Vagina (tissue), 2 donors: ENCODE data around the gene SRL. TPM values are rescaled to one million over a fixed set of nuclear protein-coding genes. Genes with fewer than 3 reads are reported as not detected.

Experiments used
- DNase-seq, 2 donors: peaks; one replicate each; pipeline ENCODE4 v3.0.0-alpha.2; 2017; ENCODE audit errors: extremely low spot score in 2 of 2
- H3K27ac ChIP-seq: fragments of 200-600 bp; sonication (generic); one replicate; pipeline ENCODE4 v1.5.1; 2019
- H3K27me3 ChIP-seq: fragments of 200-600 bp; sonication (generic); one replicate; pipeline ENCODE4 v1.5.1; 2019
- H3K36me3 ChIP-seq, 2 donors: fragments of 200-600 bp; sonication (generic); one replicate each; pipeline ENCODE4 v1.5.1; 2017 to 2019
- H3K4me1 ChIP-seq: fragments of 200-600 bp; sonication (generic); one replicate; pipeline ENCODE4 v1.5.1; 2019
- H3K4me3 ChIP-seq, 2 donors: fragments of 200-600 bp; sonication (generic); 1 replicate in 1 of 2; 2 replicates in 1 of 2; pipeline ENCODE4 v1.5.1; 2016 to 2019
- H3K9me3 ChIP-seq: fragments of 200-600 bp; sonication (generic); one replicate; pipeline ENCODE4 v1.5.1; 2019
- POLR2A ChIP-seq, 2 donors: fragments of 450-650 bp; IDR thresholded peaks; one replicate each; pipeline ENCODE4 v1.6.1; 2017; ENCODE audit warnings: antibody characterized with exemption in 2 of 2, mild to moderate bottlenecking in 2 of 2, moderate library complexity in 2 of 2
- POLR2AphosphoS5 ChIP-seq, 2 donors: sonication (generic); formaldehyde crosslinking; IDR thresholded peaks; one replicate each; pipeline ENCODE4 v1.9.0; 2017; ENCODE audit warnings: antibody characterized with exemption in 2 of 2, mild to moderate bottlenecking in 2 of 2, low read depth in 1 of 2; ENCODE audit not compliant: insufficient read depth in 1 of 2
- intact Hi-C: fragments of 100-400 bp; cut with DNase I; formaldehyde crosslinking; loops from one replicate; pipeline ENCODE4 v1.15.1; 2023
- total RNA-seq: library from RNA; depleted of rRNA; stranded (reverse); fragments of >200 nt; gene quantifications from one replicate; pipeline ENCODE4 v1.2.3, GENCODE V29; 2016
- TF ChIP-seq, protein P1 (sequence below), 3 experiments: fragments of 450-650 bp in 2 of 3; fragments of 200-600 bp in 1 of 3; sonication (generic) in 1 of 3; IDR thresholded peaks; one replicate each; pipeline ENCODE4 v1.5.1; 2017 to 2019; ENCODE audit warnings: antibody characterized with exemption in 3 of 3, mild to moderate bottlenecking in 2 of 3, moderate library complexity in 2 of 3

SRL gene
- total RNA-seq, 1 donor from 2014 or later: 1.5 TPM

- intact Hi-C loops: no loop called here
- DNase-seq: no peak
- Histone ChIP-seq H3K9me3 (no peaks in the 10 kb centered on the region), H3K27me3 (no peaks in the 10 kb centered on the region), H3K36me3 (no peaks in the 10 kb centered on the region), H3K4me3 (no peak overlapping the region), H3K4me1 (peaks cover 9% of the 10 kb centered on the region), H3K27ac (no peak overlapping the region)
- TF ChIP-seq POLR2A (IDR thresholded peaks at IDR 0.05): no peak
- no peak for TF ChIP-seq POLR2AphosphoS5 (IDR thresholded peaks at IDR 0.05; ENCODE audit: insufficient read depth in 1 of 2, low read depth in 1 of 2)
- TF ChIP-seq, protein P1, sequence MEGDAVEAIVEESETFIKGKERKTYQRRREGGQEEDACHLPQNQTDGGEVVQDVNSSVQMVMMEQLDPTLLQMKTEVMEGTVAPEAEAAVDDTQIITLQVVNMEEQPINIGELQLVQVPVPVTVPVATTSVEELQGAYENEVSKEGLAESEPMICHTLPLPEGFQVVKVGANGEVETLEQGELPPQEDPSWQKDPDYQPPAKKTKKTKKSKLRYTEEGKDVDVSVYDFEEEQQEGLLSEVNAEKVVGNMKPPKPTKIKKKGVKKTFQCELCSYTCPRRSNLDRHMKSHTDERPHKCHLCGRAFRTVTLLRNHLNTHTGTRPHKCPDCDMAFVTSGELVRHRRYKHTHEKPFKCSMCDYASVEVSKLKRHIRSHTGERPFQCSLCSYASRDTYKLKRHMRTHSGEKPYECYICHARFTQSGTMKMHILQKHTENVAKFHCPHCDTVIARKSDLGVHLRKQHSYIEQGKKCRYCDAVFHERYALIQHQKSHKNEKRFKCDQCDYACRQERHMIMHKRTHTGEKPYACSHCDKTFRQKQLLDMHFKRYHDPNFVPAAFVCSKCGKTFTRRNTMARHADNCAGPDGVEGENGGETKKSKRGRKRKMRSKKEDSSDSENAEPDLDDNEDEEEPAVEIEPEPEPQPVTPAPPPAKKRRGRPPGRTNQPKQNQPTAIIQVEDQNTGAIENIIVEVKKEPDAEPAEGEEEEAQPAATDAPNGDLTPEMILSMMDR (IDR thresholded peaks at IDR 0.05): no peak
These were observed 42.1 kb upstream of the SRL start for GRCh38 chr16:4283939-4284338.

DNA sequence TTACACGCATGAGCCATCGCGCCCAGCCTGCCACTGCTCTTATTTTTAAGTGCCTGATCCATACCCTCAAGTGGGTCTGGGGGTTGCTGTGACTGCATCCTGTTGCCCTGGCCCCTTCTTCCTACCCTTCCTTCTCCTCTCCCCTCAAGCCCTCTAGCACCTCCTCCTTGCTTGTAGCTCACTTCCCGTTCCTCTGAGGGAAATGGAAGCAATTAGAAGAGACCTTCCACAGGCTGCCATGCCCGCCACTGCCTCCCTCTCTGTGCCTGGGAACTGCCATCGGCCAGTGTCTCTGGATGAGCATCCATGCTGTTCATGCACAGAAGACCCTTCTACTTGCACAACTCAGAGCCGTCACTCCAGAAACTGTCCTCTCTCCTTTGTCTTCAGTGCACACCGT is 41.6 kb upstream of the SRL start:
- intact Hi-C loops: no loop called here
- H3K27me3 ChIP-seq: no peaks in the 10 kb centered on the region
- no peak overlapping the region for H3K27ac ChIP-seq
- H3K4me3 ChIP-seq: no peak overlapping the region
- TF ChIP-seq, protein P1 (IDR thresholded peaks at IDR 0.05): no peak
- TF ChIP-seq POLR2AphosphoS5 (IDR thresholded peaks at IDR 0.05; ENCODE audit: insufficient read depth in 1 of 2, low read depth in 1 of 2) (no peak), POLR2A (IDR thresholded peaks at IDR 0.05) (no peak)
- H3K36me3 ChIP-seq: no peaks in the 10 kb centered on the region
- no peak for DNase-seq
- H3K9me3 ChIP-seq: no peaks in the 10 kb centered on the region
- H3K4me1 ChIP-seq: peaks cover 4% of the 10 kb centered on the region

DNA sequence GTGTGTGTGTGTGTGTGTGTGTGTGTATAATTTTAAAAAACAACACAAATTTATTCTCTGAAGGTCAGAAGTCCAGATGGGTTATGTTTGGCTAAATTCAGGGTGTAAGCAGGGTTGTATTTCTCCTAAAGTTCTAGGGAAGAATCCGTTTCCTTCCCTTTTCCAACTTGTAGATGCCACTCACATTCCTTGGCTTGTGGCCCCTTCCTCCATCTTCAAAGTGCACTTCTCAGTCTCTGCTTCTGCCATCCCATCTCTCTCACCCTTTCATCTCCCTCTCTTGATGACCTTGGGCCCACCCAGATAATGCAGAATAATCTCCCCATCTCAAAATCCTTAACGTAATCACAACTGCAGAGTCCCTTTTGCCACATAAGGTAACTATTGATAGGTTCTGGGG is 38.7 kb upstream of the SRL start:
- no peaks in the 10 kb centered on the region for H3K4me1 ChIP-seq
- no peaks in the 10 kb centered on the region for H3K36me3 ChIP-seq
- no peak overlapping the region for H3K27ac ChIP-seq
- H3K27me3 ChIP-seq: no peaks in the 10 kb centered on the region
- no peaks in the 10 kb centered on the region for H3K9me3 ChIP-seq
- intact Hi-C loops: no loop called here
- DNase-seq: no peak
- TF ChIP-seq, protein P1 (IDR thresholded peaks at IDR 0.05): no peak
- no peak for TF ChIP-seq POLR2A (IDR thresholded peaks at IDR 0.05)
- TF ChIP-seq POLR2AphosphoS5 (IDR thresholded peaks at IDR 0.05; ENCODE audit: insufficient read depth in 1 of 2, low read depth in 1 of 2): no peak
- no peak overlapping the region for H3K4me3 ChIP-seq

GRCh38 chr16:4277987-4278513 is 36.2 kb upstream of the SRL start:
- DNase-seq: no peak
- Histone ChIP-seq H3K4me3 (no peak overlapping the region), H3K9me3 (no peaks in the 10 kb centered on the region), H3K27ac (no peak overlapping the region), H3K4me1 (no peaks in the 10 kb centered on the region), H3K36me3 (no peaks in the 10 kb centered on the region), H3K27me3 (no peaks in the 10 kb centered on the region)
- intact Hi-C loops: no loop called here
- no peak for TF ChIP-seq POLR2A (IDR thresholded peaks at IDR 0.05)
- no peak for TF ChIP-seq POLR2AphosphoS5 (IDR thresholded peaks at IDR 0.05; ENCODE audit: insufficient read depth in 1 of 2, low read depth in 1 of 2)
- TF ChIP-seq, protein P1 (IDR thresholded peaks at IDR 0.05): no peak

GRCh38 chr16:4275861-4276260 is 34.0 kb upstream of the SRL start:
- H3K4me3 ChIP-seq: no peak overlapping the region
- peaks cover 4% of the 10 kb centered on the region for H3K4me1 ChIP-seq
- no peak for DNase-seq
- no peaks in the 10 kb centered on the region for H3K9me3 ChIP-seq
- no peaks in the 10 kb centered on the region for H3K36me3 ChIP-seq
- no peak overlapping the region for H3K27ac ChIP-seq
- H3K27me3 ChIP-seq: no peaks in the 10 kb centered on the region
- TF ChIP-seq POLR2A (IDR thresholded peaks at IDR 0.05): no peak
- TF ChIP-seq, protein P1 (IDR thresholded peaks at IDR 0.05): no peak
- TF ChIP-seq POLR2AphosphoS5 (IDR thresholded peaks at IDR 0.05; ENCODE audit: insufficient read depth in 1 of 2, low read depth in 1 of 2): no peak
- intact Hi-C loops: no loop called here
